GM12878 (cell line): ENCODE data around the gene INTS6. TPM values are rescaled to one million over a fixed set of nuclear protein-coding genes. Genes with fewer than 3 reads are reported as not detected.

Source experiments
- ATAC-seq: fragments of 200-7000 bp; cut with Tn5 transposase; 3 replicates; pipeline ENCODE4 v1.9.1; 2020; ENCODE audit warnings: mild to moderate bottlenecking, moderate library complexity
- BruUV-seq: library from RNA; stranded (reverse); fragments of 400-500 nt; replicated peaks from 2 replicates; lab custom pipeline; 2021; lab: Mats Ljungman, UMichigan
- CTCF ChIA-PET: fragments of 300-600 bp; sonication (Branson Sonifier 250); formaldehyde crosslinking; extraction: SDS; loops from one replicate; lab custom pipeline; 2021; ENCODE audit warnings: inconsistent platforms; lab: Yijun Ruan, JAX
- POLR2A ChIA-PET: fragments of 350-600 bp; formaldehyde crosslinking; extraction: SDS; loops from one replicate; lab custom pipeline; 2021; ENCODE audit warnings: inconsistent platforms; lab: Charles Lee
- RAD21 ChIA-PET: fragments of 300-600 bp; sonication (Branson Sonifier 250); formaldehyde crosslinking; loops from one replicate; lab custom pipeline; 2023; ENCODE audit warnings: antibody characterized with exemption; ENCODE audit not compliant: unreplicated experiment; lab: Charles Lee
- SMC1A ChIA-PET: fragments of 300-600 bp; sonication (Branson Sonifier 250); formaldehyde crosslinking; loops from one replicate; lab custom pipeline; 2023; ENCODE audit not compliant: unreplicated experiment, uncharacterized antibody; lab: Charles Lee
- DNase-seq: peaks from one replicate; pipeline ENCODE4 v3.0.0-alpha.2; 2011; ENCODE audit warnings: low read depth, low spot score
- FAIRE-seq: peaks from 3 replicates; lab custom pipeline; 2011; peaks lifted over from hg19 to GRCh38; lab: Jason Lieb, UNC
- H2AFZ ChIP-seq: 2 replicates; pipeline ENCODE4 v1.6.0; 2011; ENCODE audit warnings: low read depth, low read length, control low read depth; ENCODE audit not compliant: control insufficient read depth
- H3K27ac ChIP-seq: 2 replicates; pipeline ENCODE4 v1.5.1; 2011; ENCODE audit warnings: control low read depth; ENCODE audit not compliant: control insufficient read depth, insufficient read depth
- H3K27me3 ChIP-seq, 2 experiments: replicated peaks in 1 of 2; 2 replicates each; pipeline versions ENCODE4 v1.6.0 to v1.6.1; 2011; ENCODE audit warnings: low read length in 1 of 2; ENCODE audit not compliant: control insufficient read depth in 2 of 2, insufficient read depth in 2 of 2
- H3K36me3 ChIP-seq, 2 experiments: 2 replicates each; pipeline ENCODE4 v1.5.1; 2011; ENCODE audit warnings: low read length in 1 of 2; ENCODE audit not compliant: control insufficient read depth in 2 of 2, insufficient read depth in 2 of 2
- H3K4me1 ChIP-seq: 2 replicates; pipeline ENCODE4 v1.6.1; 2011; ENCODE audit warnings: mild to moderate bottlenecking, low read length, moderate library complexity, mixed read lengths; ENCODE audit not compliant: control insufficient read depth, insufficient read depth
- H3K4me2 ChIP-seq: 2 replicates; pipeline ENCODE4 v1.6.0; 2011; ENCODE audit warnings: control low read depth; ENCODE audit not compliant: control insufficient read depth, insufficient read depth
- H3K4me3 ChIP-seq: fragments of 200-600 bp; sonication (generic); 2 replicates; pipeline ENCODE4 v1.5.1; 2016
- H3K79me2 ChIP-seq: 2 replicates; pipeline ENCODE4 v1.6.0; 2011; ENCODE audit warnings: low read length; ENCODE audit not compliant: control insufficient read depth, insufficient read depth
- H3K9ac ChIP-seq: 2 replicates; pipeline ENCODE4 v1.8.0; 2011; ENCODE audit warnings: low read length, control low read depth, mixed read lengths; ENCODE audit not compliant: control insufficient read depth, insufficient read depth
- H3K9me3 ChIP-seq: replicated peaks from 3 replicates; pipeline ENCODE4 v1.5.1; 2011; ENCODE audit warnings: mild to moderate bottlenecking, low read length; ENCODE audit not compliant: control insufficient read depth, insufficient read depth
- H4K20me1 ChIP-seq: 2 replicates; pipeline ENCODE4 v1.6.0; 2011; ENCODE audit not compliant: control insufficient read depth, insufficient read depth
- E2F8 ChIP-seq: fragments of 450-650 bp; IDR thresholded peaks from 2 replicates; pipeline ENCODE4 v1.6.1; 2018; ENCODE audit warnings: mild to moderate bottlenecking, low read depth, moderate library complexity; ENCODE audit not compliant: partially characterized antibody
- EGR1 ChIP-seq, 2 experiments: IDR thresholded peaks; 1 replicate in 1 of 2; 2 replicates in 1 of 2; pipeline ENCODE4 v1.6.1; 2011 to 2012; ENCODE audit warnings: low read depth in 2 of 2, low read length in 2 of 2, borderline replicate concordance in 1 of 2, mild to moderate bottlenecking in 1 of 2, moderate library complexity in 1 of 2
- HCFC1 ChIP-seq: fragments of 150-350 bp; IDR thresholded peaks from 2 replicates; pipeline ENCODE4 v1.6.1; 2014; ENCODE audit warnings: low read length
- IKZF1 ChIP-seq: fragments of 450-650 bp; conservative IDR thresholded peaks from 2 replicates; pipeline ENCODE4 v1.6.1; 2017; ENCODE audit warnings: antibody characterized with exemption, mild to moderate bottlenecking
- MTA3 ChIP-seq: IDR thresholded peaks from 2 replicates; pipeline ENCODE4 v1.6.1; 2012; ENCODE audit warnings: low read length, inconsistent platforms, borderline replicate concordance
- MYC ChIP-seq: IDR thresholded peaks from 2 replicates; pipeline ENCODE4 v1.6.1; 2011; ENCODE audit warnings: mild to moderate bottlenecking, low read length, moderate library complexity, inconsistent platforms; ENCODE audit not compliant: insufficient read depth, insufficient replicate concordance, insufficient read length, severe bottlenecking
- NR2F1 ChIP-seq: fragments of 450-650 bp; conservative IDR thresholded peaks from 2 replicates; pipeline ENCODE4 v1.6.1; 2017; ENCODE audit warnings: mild to moderate bottlenecking
- POU2F2 ChIP-seq: IDR thresholded peaks from 3 replicates; pipeline ENCODE4 v1.6.1; 2011; ENCODE audit warnings: low read depth, mild to moderate bottlenecking, low read length, borderline replicate concordance
- REST ChIP-seq: IDR thresholded peaks from 2 replicates; pipeline ENCODE4 v1.6.1; 2012; ENCODE audit warnings: mild to moderate bottlenecking, low read depth, low read length
- SUZ12 ChIP-seq: fragments of 200-600 bp; sonication (generic); IDR thresholded peaks from one replicate; pipeline ENCODE4 v1.6.1; 2018; ENCODE audit warnings: antibody characterized with exemption, mild to moderate bottlenecking; ENCODE audit not compliant: unreplicated experiment
- WRNIP1 ChIP-seq: IDR thresholded peaks from 2 replicates; pipeline ENCODE4 v1.6.1; 2011; ENCODE audit warnings: low read depth, low read length, improper control_type of control experiment, borderline replicate concordance
- YY1 ChIP-seq: IDR thresholded peaks from 2 replicates; pipeline ENCODE4 v1.6.1; 2011; ENCODE audit warnings: low read depth, mild to moderate bottlenecking, low read length
- ZNF622 ChIP-seq: fragments of 450-650 bp; IDR thresholded peaks from 2 replicates; pipeline ENCODE4 v1.6.1; 2017; ENCODE audit warnings: mild to moderate bottlenecking, inconsistent platforms
- ZZZ3 ChIP-seq: IDR thresholded peaks from 2 replicates; pipeline ENCODE4 v1.6.1; 2011; ENCODE audit warnings: low read depth; ENCODE audit not compliant: control insufficient read depth, insufficient read length
- WGBS: methylation state at CpG from one replicate; pipeline ENCODE4 v1.1.6; 2016; ENCODE audit warnings: low lambda C conversion rate; ENCODE audit not compliant: insufficient replicate concordance, insufficient coverage; ENCODE audit errors: missing lambda C conversion rate; 5-methylcytosine and 5-hydroxymethylcytosine counted together
- in situ Hi-C: fragments of 300-500 bp; cut with MboI; formaldehyde crosslinking; loops from 9 replicates; pipeline ENCODE4 v1.14.3; 2018; ENCODE audit warnings: mixed read lengths
- intact Hi-C: fragments of 100-400 bp; cut with micrococcal nuclease; formaldehyde crosslinking; loops from one replicate; pipeline ENCODE4 v1.14.2; 2022; ENCODE audit not compliant: unreplicated experiment
- polyA plus RNA-seq, 11 experiments: library from polyadenylated mRNA; depleted of rRNA in 4 of 11; unstranded in 6 of 11; stranded (reverse) in 5 of 11; fragments of >200 nt; fragmentation: Nextera tagmentation in 4 of 11; fragmentation: Illumina TruSeq in 1 of 11; extraction: Ambion mirVana in 4 of 11; extraction: Trizol in 1 of 11; gene quantifications; 1 replicate in 1 of 11; 2 replicates in 10 of 11; pipeline versions ENCODE4 v1.2.1 to v1.2.3, GENCODE V29; 2011 to 2016; ENCODE audit warnings: inconsistent platforms in 2 of 11, missing spikeins in 2 of 11, low read depth in 1 of 11
- total RNA-seq, 4 experiments: library from RNA; depleted of rRNA in 3 of 4; stranded (reverse); fragments of >200 nt in 3 of 4; fragmentation: Illumina TruSeq in 1 of 4; extraction: Trizol in 1 of 4; gene quantifications; 2 replicates each; pipeline versions ENCODE4 v1.2.1 to v1.2.3, GENCODE V29; 2013 to 2021

Gene INTS6
- total and polyA plus RNA-seq, 10 of the 15 experiments (the other 5 are each of a cell fraction or from before 2014, with no cell fraction given) = 7.2 to 57.7 (median 30.9) TPM

GRCh38 chr13:51475727-51476501, 23.1 kb upstream of the INTS6 start (continued):
- TF ChIP-seq SUZ12 (no peak), E2F8 (no peak), YY1 (no peak), WRNIP1 (no peak), MYC (no peak), NR2F1 (no peak)
- TF ChIP-seq, all 136 proteins: peak for 0

GRCh38 chr13:51469790-51470189, 17.0 kb upstream of the INTS6 start:
- Histone ChIP-seq H3K9ac (no peak overlapping the region), H3K4me3 (no peak overlapping the region), H2AFZ (no peak overlapping the region), H3K27ac (no peak overlapping the region), H3K36me3 (no peaks in the 10 kb centered on the region), H3K9me3 (no peaks in the 10 kb centered on the region), H4K20me1 (no peaks in the 10 kb centered on the region), H3K4me2 (no peak overlapping the region), H3K79me2 (no peaks in the 10 kb centered on the region), H3K27me3 (no peaks in the 10 kb centered on the region), H3K4me1 (no peaks in the 10 kb centered on the region)
- ChIA-PET CTCF (no interaction called here), RAD21 (no interaction called here), SMC1A (interaction anchor here (1.7 kb wide), 1 partner anchor 9 kb away, joined by 3 read pairs; no protein-coding TSS in a partner anchor), POLR2A (interaction anchor here (1.2 kb wide), 1 partner anchor 14 kb away, joined by 3 read pairs; no protein-coding TSS in a partner anchor)
- TF ChIP-seq POU2F2 (no peak), HCFC1 (no peak), IKZF1 (no peak), REST (no peak), ZNF622 (no peak), MTA3 (no peak), EGR1 (IDR thresholded peaks at IDR 0.05; ENCODE audit: borderline replicate concordance in 1 of 2, low read depth in 2 of 2, low read length in 2 of 2) (no peak), ZZZ3 (no peak), YY1 (no peak)
- in situ Hi-C loops = no loop called here
- no TSS peak for BruUV-seq
- FAIRE-seq (no peak), DNase-seq (no peak), ATAC-seq (no peak)
- 50% methylated on average over 2 of the region's 2 CpGs for WGBS
- intact Hi-C loops = no loop called here
